Pancreas (tissue), 10 donors: ENCODE measurements around the gene SPTB. TPM values are rescaled to one million over a fixed set of nuclear protein-coding genes. Genes with fewer than 3 reads are reported as not detected.

Experiments used
- ATAC-seq, 4 donors: fragments of 200-7000 bp; cut with Tn5 transposase; one replicate each; pipeline versions ENCODE4 v1.8.0 to v1.9.1; 2020; ENCODE audit warnings: mild to moderate bottlenecking in 4 of 4, moderate library complexity in 4 of 4
- DNase-seq, 6 donors: peaks; one replicate each; pipeline ENCODE4 v3.0.0-alpha.2; 2020
- FAIRE-seq: peaks from 2 replicates; lab custom pipeline; 2012; peaks lifted over from hg19 to GRCh38; lab: Jason Lieb, UNC
- H3K27ac ChIP-seq, 4 donors: fragments of 200-600 bp; sonication (generic); 1 replicate in 3 of 4; 2 replicates in 1 of 4; pipeline versions ENCODE4 v1.5.0 to v1.8.0; 2020
- H3K27me3 ChIP-seq, 4 donors: fragments of 200-600 bp; one replicate each; pipeline ENCODE4 v1.8.0; 2021
- H3K36me3 ChIP-seq, 3 donors: fragments of 200-600 bp; sonication (generic) in 1 of 3; one replicate each; pipeline versions ENCODE4 v1.5.0 to v1.8.0; 2020 to 2021
- H3K4me1 ChIP-seq, 3 donors: fragments of 200-600 bp; one replicate each; pipeline ENCODE4 v1.8.0; 2021
- H3K4me3 ChIP-seq, 4 donors: fragments of 200-600 bp; sonication (generic) in 2 of 4; one replicate each; pipeline versions ENCODE4 v1.5.0 to v1.8.0; 2020 to 2021
- H3K9me3 ChIP-seq, 4 donors: fragments of 200-600 bp; one replicate each; pipeline ENCODE4 v1.8.0; 2021
- CTCF ChIP-seq, 4 donors: fragments of 200-600 bp; sonication (generic) in 3 of 4; IDR thresholded peaks; one replicate each; pipeline versions ENCODE4 v1.5.0 to v1.8.0; 2021; ENCODE audit warnings: antibody characterized with exemption in 4 of 4
- WGBS, 2 donors: extraction: QIAGEN DNeasy Blood & Tissue Kit; methylation state at CpG; one replicate each; pipeline ENCODE4 v1.1.7; 2013; 5-methylcytosine and 5-hydroxymethylcytosine counted together
- intact Hi-C, 3 donors: fragments of 100-400 bp; cut with DNase I; formaldehyde crosslinking; loops; one replicate each; pipeline versions ENCODE4 v1.11.1 to v1.14.2; 2022
- polyA plus RNA-seq, 2 donors: library from polyadenylated mRNA; stranded (reverse); fragments of 200-250 nt; gene quantifications; one replicate each; pipeline ENCODE4 v1.2.3, GENCODE V29; 2013
- total RNA-seq, 6 donors: library from RNA; stranded (reverse); fragmentation: NEBNext Ultra II Directional in 4 of 6; extraction: Animal tissue kit (Norgen Biotek cat#: 25700) in 4 of 6; gene quantifications; one replicate each; pipeline versions ENCODE4 v1.2.1 to v1.2.4, GENCODE V29; 2021 to 2023
- donor health status: healthy with polysubstance abuse.
- donor health status: DM: no; HTN: no; CAD: no; lungs with moderate emphysema.
- donor health status: DM: no; HTN: no; CAD: no.
- donor health status: control.
- donor health status: control.
- donor health status: Bipolar disorder and iron deficiency.
- donor health status: DM: yes; HTN: yes; CAD: no.
- donor health status: DM: no; HTN: no; CAD: no.
- donor health status: DM: no; HTN: no; CAD: no.
- donor health status: DM: yes; HTN: yes; CAD: no.

The SPTB gene
- total and polyA plus RNA-seq, 8 donors = 0.73 to 6.5 (median 2.8) TPM

- no peak overlapping the region for H3K27ac ChIP-seq
- no peak overlapping the region for H3K4me3 ChIP-seq
- no peaks in the 10 kb centered on the region for H3K9me3 ChIP-seq
- intact Hi-C loops = no loop called here
- WGBS, 2 donors = 85 to 91% methylated on average over 3 of the region's 3 CpGs
- DNase-seq = no peak
- H3K36me3 ChIP-seq = no peaks in the 10 kb centered on the region
- no peaks in the 10 kb centered on the region for H3K27me3 ChIP-seq
- FAIRE-seq = no peak
- TF ChIP-seq CTCF (IDR thresholded peaks at IDR 0.05) = no peak
- no peaks in the 10 kb centered on the region for H3K4me1 ChIP-seq
- ATAC-seq = no peak
These were observed 83.8 kb downstream of the SPTB start for GRCh38 chr14:64795921-64796320.

- Histone ChIP-seq H3K4me1 (no peaks in the 10 kb centered on the region), H3K4me3 (no peak overlapping the region), H3K27ac (no peak overlapping the region), H3K36me3 (no peaks in the 10 kb centered on the region), H3K27me3 (no peaks in the 10 kb centered on the region), H3K9me3 (no peaks in the 10 kb centered on the region)
- FAIRE-seq = no peak
- ATAC-seq = no peak
- no peak for TF ChIP-seq CTCF (IDR thresholded peaks at IDR 0.05)
- no peak for DNase-seq
- 95% methylated on average over 15 to 16 of the region's 16 CpGs for WGBS, 2 donors
- intact Hi-C loops = no loop called here
These were observed 84.5 kb downstream of the SPTB start for GRCh38 chr14:64795211-64795610.

- intact Hi-C loops = no loop called here
- H3K9me3 ChIP-seq = no peaks in the 10 kb centered on the region
- TF ChIP-seq CTCF (IDR thresholded peaks at IDR 0.05) = no peak
- no peaks in the 10 kb centered on the region for H3K4me1 ChIP-seq
- no peaks in the 10 kb centered on the region for H3K36me3 ChIP-seq
- H3K27me3 ChIP-seq = no peaks in the 10 kb centered on the region
- H3K27ac ChIP-seq = no peak overlapping the region
- DNase-seq = no peak
- no peak for ATAC-seq
- H3K4me3 ChIP-seq = no peak overlapping the region
- no peak for FAIRE-seq
- WGBS, 2 donors = 92 to 94% methylated on average over 26 of the region's 26 CpGs
These were observed 86.7 kb downstream of the SPTB start for GRCh38 chr14:64792871-64793560.

- H3K27me3 ChIP-seq = no peaks in the 10 kb centered on the region
- WGBS, 2 donors = 84 to 94% methylated on average over 4 of the region's 4 CpGs
These were observed 87.5 kb downstream of the SPTB start for GRCh38 chr14:64792231-64792630.

More at GRCh38 chr14:64792231-64792630, 87.5 kb downstream of the SPTB start:
- Histone ChIP-seq H3K27ac (no peak overlapping the region), H3K36me3 (no peaks in the 10 kb centered on the region), H3K4me3 (no peak overlapping the region), H3K9me3 (no peaks in the 10 kb centered on the region), H3K4me1 (no peaks in the 10 kb centered on the region)
- no peak for TF ChIP-seq CTCF (IDR thresholded peaks at IDR 0.05)
- intact Hi-C loops = no loop called here
- DNase-seq = no peak
- no peak for FAIRE-seq
- ATAC-seq = no peak
